ENCODE results near the gene PALD1. TPM values are rescaled to one million over a fixed set of nuclear protein-coding genes. Genes with fewer than 3 reads are reported as not detected.

The PALD1 gene
- total and polyA plus RNA-seq, 8 donors = 2.2 to 15.1 (median 3.9) TPM

DNA sequence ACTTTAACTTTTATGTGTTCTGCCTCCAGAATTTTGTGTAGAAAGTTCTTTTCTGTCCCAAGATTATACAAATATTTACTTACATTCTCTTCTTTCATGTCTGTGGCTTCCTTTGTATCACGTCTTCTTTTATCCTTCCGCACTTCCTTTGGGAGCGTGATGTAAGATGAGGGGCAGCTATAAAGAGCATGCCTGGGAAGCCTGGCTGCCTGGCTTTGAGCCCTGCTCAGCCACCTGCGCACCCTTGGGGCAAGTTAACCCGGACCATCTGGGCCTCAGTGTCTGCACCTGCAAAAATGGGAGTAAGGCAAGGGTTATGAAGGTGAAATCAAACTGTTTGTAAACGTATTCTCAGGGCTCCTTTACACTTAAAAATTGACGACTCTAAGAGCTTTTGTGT, 25.2 kb downstream of the PALD1 start:
- no peaks in the 10 kb centered on the region for H3K9me3 ChIP-seq
- FAIRE-seq = no peak
- H3K4me1 ChIP-seq = no peaks in the 10 kb centered on the region
- no peaks in the 10 kb centered on the region for H3K27me3 ChIP-seq
- intact Hi-C loops (cut with DNase I) = no loop called here
- no peak for ATAC-seq
- WGBS, 2 donors = 71 to 75% methylated on average over 7 of the region's 7 CpGs
- H3K27ac ChIP-seq = no peak overlapping the region
- no peaks in the 10 kb centered on the region for H3K36me3 ChIP-seq
- no peak for DNase-seq
- TF ChIP-seq, protein P1, sequence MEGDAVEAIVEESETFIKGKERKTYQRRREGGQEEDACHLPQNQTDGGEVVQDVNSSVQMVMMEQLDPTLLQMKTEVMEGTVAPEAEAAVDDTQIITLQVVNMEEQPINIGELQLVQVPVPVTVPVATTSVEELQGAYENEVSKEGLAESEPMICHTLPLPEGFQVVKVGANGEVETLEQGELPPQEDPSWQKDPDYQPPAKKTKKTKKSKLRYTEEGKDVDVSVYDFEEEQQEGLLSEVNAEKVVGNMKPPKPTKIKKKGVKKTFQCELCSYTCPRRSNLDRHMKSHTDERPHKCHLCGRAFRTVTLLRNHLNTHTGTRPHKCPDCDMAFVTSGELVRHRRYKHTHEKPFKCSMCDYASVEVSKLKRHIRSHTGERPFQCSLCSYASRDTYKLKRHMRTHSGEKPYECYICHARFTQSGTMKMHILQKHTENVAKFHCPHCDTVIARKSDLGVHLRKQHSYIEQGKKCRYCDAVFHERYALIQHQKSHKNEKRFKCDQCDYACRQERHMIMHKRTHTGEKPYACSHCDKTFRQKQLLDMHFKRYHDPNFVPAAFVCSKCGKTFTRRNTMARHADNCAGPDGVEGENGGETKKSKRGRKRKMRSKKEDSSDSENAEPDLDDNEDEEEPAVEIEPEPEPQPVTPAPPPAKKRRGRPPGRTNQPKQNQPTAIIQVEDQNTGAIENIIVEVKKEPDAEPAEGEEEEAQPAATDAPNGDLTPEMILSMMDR (IDR thresholded peaks at IDR 0.05) = no peak
- H3K4me3 ChIP-seq = no peak overlapping the region

DNA sequence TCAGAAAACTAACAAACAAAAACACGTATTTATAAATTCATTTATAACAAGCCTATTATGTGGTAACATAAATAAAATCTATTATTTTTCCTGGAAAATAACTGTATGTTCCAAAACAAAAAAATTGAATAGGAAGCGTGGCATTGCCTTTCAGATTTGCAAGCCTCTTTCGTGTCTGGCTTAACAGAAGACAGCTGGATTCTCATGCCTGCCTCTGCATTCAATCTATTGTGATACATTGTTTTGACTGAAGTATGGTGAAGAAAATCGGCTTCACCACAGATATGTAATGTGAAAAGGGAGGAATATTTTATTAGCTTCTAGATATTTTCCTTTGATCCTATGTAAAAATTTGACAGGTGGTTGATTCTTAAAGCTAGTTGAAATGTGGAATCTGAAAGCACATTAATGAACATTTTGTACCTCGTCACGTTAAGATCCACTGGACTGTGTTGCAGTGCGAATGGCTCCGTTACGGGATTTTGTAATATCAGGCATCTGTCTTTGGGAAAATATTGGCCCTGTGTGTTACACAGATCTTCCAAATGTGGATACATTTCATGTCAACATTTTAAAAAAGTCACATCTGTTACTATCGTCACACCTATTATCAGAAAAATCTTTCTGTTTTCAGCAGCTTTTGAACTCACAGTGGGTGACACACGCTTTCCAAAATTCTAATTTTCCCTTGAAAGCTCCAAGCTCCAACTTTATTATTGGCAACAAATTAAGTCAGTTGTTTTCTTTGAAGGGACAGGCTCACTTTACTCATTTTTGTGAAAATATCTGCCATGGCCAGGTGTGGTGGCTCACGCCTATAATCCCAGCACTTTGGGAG, 26.2 kb downstream of the PALD1 start:
- Histone ChIP-seq H3K9me3 (no peaks in the 10 kb centered on the region), H3K36me3 (no peaks in the 10 kb centered on the region), H3K27ac (no peak overlapping the region), H3K4me1 (no peaks in the 10 kb centered on the region), H3K4me3 (no peak overlapping the region), H3K27me3 (no peaks in the 10 kb centered on the region)
- intact Hi-C loops (cut with DNase I) = no loop called here
- WGBS, 2 donors = 81 to 84% methylated on average over 12 of the region's 12 CpGs
- FAIRE-seq (no peak), DNase-seq (no peak), ATAC-seq (no peak)
- TF ChIP-seq, protein P1 (IDR thresholded peaks at IDR 0.05) = no peak

DNA sequence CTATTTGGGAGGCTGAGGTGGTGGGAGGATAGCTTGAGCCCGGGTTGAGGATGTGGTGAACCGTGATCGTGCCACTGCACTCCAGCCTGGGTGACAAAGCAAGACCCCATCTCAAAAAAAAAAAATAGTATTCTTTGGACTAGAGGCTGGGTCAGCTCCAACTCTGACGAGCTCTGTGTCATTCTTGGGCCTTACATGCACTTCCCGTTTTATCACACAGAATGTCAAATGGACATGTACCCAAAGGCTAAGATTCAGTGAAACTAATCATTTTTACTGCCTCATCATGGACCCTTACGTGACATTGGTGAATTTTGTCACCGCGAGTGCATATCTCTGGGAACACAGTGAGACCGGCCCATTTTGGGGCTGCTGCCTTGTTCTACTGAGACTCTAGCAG, 27.3 kb downstream of the PALD1 start:
- no peak for DNase-seq
- Histone ChIP-seq H3K4me1 (peaks cover 3 to 4% (median 4%) of the 10 kb centered on the region in 3 donors), H3K27me3 (no peaks in the 10 kb centered on the region), H3K4me3 (no peak overlapping the region), H3K9me3 (no peaks in the 10 kb centered on the region), H3K36me3 (no peaks in the 10 kb centered on the region), H3K27ac (no peak overlapping the region)
- TF ChIP-seq, protein P1 (IDR thresholded peaks at IDR 0.05) = no peak
- intact Hi-C loops (cut with DNase I) = no loop called here
- 82 to 85% methylated on average over 9 of the region's 9 CpGs for WGBS, 2 donors
- no peak for ATAC-seq
- FAIRE-seq = no peak

DNA sequence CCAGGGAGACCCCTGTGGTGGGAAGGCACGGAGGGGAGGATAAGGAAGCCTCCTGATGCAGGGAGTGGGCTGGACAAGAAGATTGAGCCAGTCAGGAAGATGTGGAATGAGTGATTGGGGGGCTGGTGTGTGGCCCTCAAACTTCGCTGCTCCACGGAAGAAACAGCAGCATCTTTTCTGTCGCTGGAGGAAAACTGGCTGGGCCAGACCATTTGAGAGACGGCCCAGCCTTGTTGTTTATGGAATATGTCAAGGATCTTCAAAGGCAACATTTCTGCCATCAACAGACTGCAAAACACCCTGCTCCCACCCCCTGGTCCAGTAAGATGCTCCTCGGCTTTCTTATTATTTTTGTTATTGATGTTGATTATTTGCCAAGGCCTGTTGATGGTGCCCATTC, 29.4 kb downstream of the PALD1 start:
- no peak for FAIRE-seq
- ATAC-seq = no peak
- DNase-seq = no peak
- WGBS, 2 donors = 76 to 87% methylated on average over 6 of the region's 6 CpGs
- TF ChIP-seq, protein P1 (IDR thresholded peaks at IDR 0.05) = no peak
- peaks cover 3 to 4% (median 4%) of the 10 kb centered on the region in 3 donors for H3K4me1 ChIP-seq
- H3K36me3 ChIP-seq = no peaks in the 10 kb centered on the region
- H3K27me3 ChIP-seq = no peaks in the 10 kb centered on the region
- H3K9me3 ChIP-seq = no peaks in the 10 kb centered on the region
- H3K27ac ChIP-seq = no peak overlapping the region
- H3K4me3 ChIP-seq = no peak overlapping the region
- intact Hi-C loops (cut with DNase I) = no loop called here
